ENCODE results near the gene SH3D19.

The SH3D19 gene

DNA sequence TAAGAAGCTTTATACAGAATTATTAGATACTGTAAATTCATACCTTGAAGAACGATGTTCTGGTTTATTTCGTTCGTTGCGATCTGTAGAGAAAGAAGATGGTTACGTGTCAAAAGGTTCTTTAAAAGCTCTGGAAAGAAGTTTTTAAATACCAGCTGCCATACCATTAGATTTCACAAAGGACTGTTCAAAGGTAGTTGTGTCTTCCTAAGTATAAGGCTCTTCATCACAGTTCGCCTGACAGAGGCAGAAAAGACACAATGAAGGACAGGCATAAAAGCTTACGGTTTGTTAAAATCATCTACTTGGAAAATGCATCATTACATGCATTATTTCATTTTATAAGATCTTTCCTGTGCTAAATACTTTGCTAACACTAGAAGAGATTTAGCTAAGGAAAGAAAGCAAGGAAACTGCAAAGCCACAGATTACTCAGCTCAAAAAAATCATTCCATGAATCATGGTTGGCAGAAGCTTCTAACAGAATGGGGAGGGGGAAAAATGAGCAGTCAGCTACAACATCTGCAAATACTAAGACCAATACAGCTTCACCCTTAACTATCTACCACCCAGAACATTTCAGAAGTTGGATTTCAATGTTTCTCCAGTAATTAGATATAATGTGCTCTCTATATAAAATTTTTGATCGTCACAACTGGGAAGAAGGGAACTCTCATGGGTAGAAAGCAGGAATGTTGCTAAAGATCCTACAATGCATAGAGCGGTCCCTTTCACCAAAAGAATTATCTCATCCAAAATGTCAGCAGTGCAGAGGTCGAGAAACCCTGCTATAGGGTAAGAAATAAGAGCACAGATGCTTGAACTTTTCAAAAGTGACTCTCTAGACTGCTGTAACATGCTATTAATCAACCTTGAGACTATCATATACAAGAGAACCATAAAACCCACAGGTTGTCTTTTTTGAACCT is 99.1 kb downstream of the SH3D19 start:
- peak; percentile 89 for DNase-seq

- no peak for DNase-seq
Observed at GRCh38 chr4:151223465-151223864, 101.9 kb downstream of the SH3D19 start.

GRCh38 chr4:151219948-151220347 is 105.5 kb downstream of the SH3D19 start:
- DNase-seq, result no peak

GRCh38 chr4:151219091-151219490 is 106.3 kb downstream of the SH3D19 start:
- DNase-seq, result no peak

DNA sequence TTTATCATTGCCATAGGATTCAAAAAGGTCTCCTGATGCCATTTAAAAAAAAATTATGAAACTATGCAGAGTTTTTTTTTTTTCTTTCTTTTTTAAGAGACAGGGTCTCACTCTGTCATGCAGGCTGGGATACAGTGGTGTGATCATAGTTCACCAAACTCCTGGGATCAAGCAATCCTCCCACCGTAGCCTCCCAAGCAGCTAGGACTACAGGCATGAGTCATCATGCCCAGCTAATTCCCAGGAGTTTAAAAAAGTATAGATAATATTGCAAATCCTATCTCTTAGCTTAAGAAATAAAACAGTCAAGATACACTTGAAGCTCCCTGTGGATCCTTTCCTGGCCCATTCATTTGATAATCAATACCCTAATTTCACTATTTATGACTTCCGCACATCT is 107.1 kb downstream of the SH3D19 start:
- DNase-seq, result peak; percentile 46

- DNase-seq, result no peak
Observed at GRCh38 chr4:151217326-151217725, 108.1 kb downstream of the SH3D19 start.

- no peak for DNase-seq
Observed at GRCh38 chr4:151215295-151215694, 110.1 kb downstream of the SH3D19 start.

GRCh38 chr4:151207868-151208267 is 117.5 kb downstream of the SH3D19 start:
- DNase-seq, result no peak

DNA sequence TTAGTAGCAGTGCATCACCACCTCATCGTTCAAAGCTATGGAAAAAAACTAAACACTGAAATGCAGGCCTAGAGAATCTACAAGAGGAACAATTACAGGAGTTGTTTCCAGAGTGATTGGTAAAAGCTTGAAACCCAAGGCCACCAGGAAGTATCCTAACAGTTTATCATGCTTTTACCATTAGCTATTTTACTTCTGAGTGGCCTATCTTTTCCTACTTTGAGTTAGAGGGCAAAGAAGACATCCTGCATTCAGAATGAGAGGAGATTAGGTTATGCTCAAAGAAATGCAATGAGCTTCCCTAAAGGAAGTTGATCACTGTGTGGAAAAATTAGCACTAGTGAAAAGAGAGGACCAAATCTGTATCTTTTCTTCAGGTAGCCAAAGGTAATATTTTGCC is 118.2 kb downstream of the SH3D19 start:
- DNase-seq, result no peak

GRCh38 chr4:151206241-151207005 is 119.0 kb downstream of the SH3D19 start:
- no peak for DNase-seq

DNA sequence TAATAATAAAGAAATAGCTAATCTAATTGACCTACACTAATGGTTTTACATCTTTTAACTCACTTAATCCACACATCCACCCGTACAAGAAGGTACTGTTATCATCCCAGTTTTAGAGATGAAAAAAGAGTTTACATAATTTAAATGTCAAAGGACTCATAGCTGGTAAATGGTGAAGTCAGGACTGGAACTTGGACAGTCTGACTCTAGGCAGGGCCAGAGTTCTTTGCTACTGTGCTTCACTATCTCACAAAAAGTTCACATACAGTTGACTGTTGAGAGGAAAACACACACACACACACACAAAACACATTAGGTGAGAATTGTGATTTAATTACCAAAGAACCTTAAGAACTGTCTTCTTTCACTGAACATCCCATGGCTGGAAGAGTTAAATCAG is 119.7 kb downstream of the SH3D19 start:
- no peak for DNase-seq

GRCh38 chr4:151204925-151205524 is 120.4 kb downstream of the SH3D19 start:
- DNase-seq, result no peak

- DNase-seq, result peak; percentile 74
Observed at GRCh38 chr4:151202851-151203455, 122.5 kb downstream of the SH3D19 start.

DNA sequence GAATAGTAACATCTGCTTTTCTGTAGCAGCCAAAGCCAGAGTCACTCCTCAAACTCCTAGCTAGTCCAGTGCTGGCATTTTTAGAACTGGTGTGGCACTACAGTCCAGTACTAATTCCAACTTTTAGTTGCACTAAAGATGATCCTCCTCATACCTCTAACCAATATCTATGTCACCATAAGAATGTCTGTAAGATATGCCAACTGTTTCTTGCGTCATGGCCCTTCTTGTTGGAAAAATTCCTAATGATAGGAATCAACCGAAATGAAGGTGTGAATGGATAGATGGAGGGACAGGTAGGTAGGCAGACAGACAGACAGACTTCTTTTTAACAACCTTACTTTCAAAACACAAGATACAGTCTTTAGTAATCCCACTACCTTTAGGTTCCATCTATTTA is 123.0 kb downstream of the SH3D19 start:
- no peak for DNase-seq

DNA sequence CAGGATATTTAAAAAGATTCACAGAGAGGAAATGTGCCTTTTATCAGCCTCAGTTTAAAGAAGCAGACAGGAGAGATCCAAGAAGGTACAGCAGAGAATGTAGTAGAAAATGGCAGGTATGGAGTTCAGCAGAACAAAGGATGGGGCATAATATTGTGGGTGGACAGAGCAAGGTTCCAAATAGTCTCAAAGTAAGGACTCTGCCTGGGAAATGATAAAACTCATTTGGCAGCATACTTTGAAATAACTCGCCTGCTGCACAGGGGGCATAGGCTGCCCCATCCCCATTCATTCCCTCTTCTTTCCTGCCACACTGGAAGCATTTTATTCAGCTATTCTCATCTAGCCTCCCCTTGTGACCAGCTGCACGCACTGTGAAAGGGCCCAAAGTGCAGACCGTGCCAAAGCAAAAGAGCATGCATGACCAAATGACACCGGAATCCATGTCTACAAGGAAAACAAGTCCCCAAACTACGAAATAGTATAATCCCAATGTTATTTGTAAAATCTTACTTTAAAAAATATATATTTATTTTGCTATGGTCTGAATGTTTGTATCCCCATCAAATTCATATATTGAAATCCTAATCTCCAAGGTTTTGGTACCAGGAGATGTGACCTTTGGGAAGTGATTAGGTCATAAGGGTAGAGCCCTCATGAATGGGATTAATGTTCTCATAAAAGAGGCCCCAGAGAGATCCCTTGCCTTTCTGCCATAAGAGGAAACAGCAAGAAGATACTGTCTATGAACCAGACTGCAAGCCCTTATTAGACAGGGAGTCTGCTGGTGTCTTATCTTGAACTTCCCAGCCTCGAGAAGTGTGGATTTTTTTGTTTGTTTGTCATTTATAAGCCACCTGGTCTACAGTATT is 125.8 kb downstream of the SH3D19 start:
- no peak for DNase-seq

DNA sequence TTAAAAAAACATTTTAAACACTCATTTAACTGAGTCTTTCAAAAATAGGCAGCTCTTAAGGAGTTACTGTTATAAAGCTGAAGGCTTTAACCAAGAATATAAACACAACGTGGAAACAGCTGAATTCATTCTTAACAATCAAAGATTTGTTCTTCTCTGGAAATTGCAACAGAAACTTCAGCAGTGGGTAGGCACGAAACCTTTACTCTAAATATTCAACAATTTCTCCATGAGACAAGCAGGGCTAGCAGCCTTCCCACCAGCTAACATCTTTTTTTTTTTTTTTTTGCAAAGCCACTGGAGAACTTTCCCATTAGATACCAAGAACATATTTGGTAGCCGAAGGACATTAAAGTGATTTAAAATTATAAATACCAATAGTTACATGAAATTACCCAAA is 126.7 kb downstream of the SH3D19 start:
- no peak for DNase-seq

DNA sequence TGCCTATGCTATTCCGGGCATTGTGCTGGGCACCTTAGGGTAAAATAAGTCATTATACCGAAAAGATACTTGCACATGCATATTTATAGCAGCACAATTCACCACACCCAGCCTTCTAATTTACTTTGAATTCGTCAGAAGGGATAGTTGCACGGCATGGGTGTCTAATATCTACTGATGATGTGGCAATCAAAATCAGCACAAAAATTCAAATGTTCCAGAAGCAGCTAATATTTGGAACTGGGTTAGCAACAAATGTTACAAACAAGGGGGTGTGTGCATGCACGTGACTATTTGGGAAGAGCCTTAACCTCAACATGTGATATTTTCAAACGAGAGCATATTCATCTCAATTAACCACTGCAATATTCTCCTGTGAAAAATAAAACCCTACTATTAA is 128.2 kb downstream of the SH3D19 start:
- peak; percentile 25 for DNase-seq

DNA sequence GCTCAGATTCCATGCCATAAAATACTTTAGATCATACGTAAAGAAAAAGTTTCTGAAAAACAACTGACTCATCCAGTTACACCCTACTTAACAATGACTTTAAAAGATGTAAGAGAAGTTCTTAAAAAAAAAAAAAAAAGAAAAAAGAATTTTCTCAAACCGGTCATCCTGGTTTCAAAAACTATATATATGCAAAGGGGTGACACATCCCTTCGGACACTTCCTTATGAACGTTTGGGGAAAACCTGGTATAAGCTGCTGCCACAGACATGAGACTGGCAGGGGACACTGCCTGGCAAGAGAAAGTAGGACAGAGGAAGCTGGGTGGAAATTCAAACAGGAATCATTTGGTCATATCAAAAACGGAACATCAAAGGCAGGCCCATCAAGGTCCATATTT is 129.6 kb downstream of the SH3D19 start:
- DNase-seq, result peak; percentile 78

GRCh38 chr4:151193414-151193813 is 132.0 kb downstream of the SH3D19 start:
- no peak for DNase-seq

DNA sequence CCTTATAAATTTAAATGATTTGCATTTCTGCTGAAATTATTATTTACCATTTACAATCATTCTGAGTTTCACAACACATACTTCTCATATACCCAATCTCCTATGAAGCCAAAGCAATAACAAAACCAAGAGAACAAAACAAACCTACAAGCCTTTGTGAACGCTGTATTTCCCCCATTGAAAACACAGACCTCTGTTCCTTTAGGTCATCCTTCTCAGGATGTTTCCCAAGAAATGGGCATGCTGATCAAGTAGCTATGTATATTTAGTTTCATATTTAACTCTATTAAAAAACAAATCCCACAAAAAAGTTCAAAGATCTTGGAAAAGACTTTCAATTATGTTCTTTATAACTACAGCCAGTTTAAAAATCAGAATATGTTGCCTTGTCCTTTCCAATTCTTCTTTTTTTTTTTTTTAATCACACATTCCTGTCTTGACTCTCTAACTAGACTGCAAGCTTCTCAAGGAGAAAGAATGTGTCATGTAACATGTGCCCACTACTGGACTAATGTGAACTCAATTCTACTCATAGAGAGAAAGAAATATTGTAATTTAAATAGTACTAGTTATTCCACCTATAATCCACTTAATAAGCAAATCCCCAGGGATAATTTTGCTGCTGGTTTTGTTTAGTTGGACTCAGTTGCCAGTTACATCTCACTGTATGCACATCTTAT is 132.7 kb downstream of the SH3D19 start:
- peak; percentile 29 for DNase-seq

Measured in fibroblast of skin of right biceps (primary cell).